HG03439 (cell line): ENCODE data around the gene MRGPRE.

Experiments used
- ATAC-seq: cut with Tn5 transposase; IDR thresholded peaks from one replicate; pipeline ENCODE4 v1.9.1; 2021; ENCODE audit warnings: mild to moderate bottlenecking, moderate library complexity; ENCODE audit not compliant: unreplicated experiment

MRGPRE gene

GRCh38 chr11:3214420-3214699, 17.9 kb downstream of the MRGPRE start:
- no peak for ATAC-seq

GRCh38 chr11:3213659-3214419, 18.4 kb downstream of the MRGPRE start:
- ATAC-seq = no peak

GRCh38 chr11:3208272-3208671, 23.9 kb downstream of the MRGPRE start:
- ATAC-seq = no peak

GRCh38 chr11:3207526-3208189, 24.6 kb downstream of the MRGPRE start:
- ATAC-seq = no peak

GRCh38 chr11:3206922-3207204, 25.4 kb downstream of the MRGPRE start:
- no peak for ATAC-seq

- ATAC-seq = no peak
Measured at GRCh38 chr11:3206156-3206921, 25.9 kb downstream of the MRGPRE start.

- ATAC-seq = no peak
Measured at GRCh38 chr11:3205261-3206155, 26.7 kb downstream of the MRGPRE start.

- no peak for ATAC-seq
Measured at GRCh38 chr11:3204141-3205015, 27.8 kb downstream of the MRGPRE start.

GRCh38 chr11:3203221-3204043, 28.8 kb downstream of the MRGPRE start:
- no peak for ATAC-seq

- no peak for ATAC-seq
Measured at GRCh38 chr11:3202759-3203158, 29.5 kb downstream of the MRGPRE start.

GRCh38 chr11:3202305-3202704, 29.9 kb downstream of the MRGPRE start:
- ATAC-seq = no peak

GRCh38 chr11:3201677-3202181, 30.5 kb downstream of the MRGPRE start:
- ATAC-seq = no peak

- no peak for ATAC-seq
Measured at GRCh38 chr11:3201112-3201581, 31.1 kb downstream of the MRGPRE start.

- ATAC-seq = no peak
Measured at GRCh38 chr11:3200388-3201111, 31.7 kb downstream of the MRGPRE start.

GRCh38 chr11:3199537-3200295, 32.5 kb downstream of the MRGPRE start:
- ATAC-seq = no peak

- no peak for ATAC-seq
Measured at GRCh38 chr11:3198815-3199214, 33.4 kb downstream of the MRGPRE start.

- ATAC-seq = no peak
Measured at GRCh38 chr11:3197878-3198528, 34.2 kb downstream of the MRGPRE start.
